Measurements from ENCODE around the gene HMG20A. TPM values are rescaled to one million over a fixed set of nuclear protein-coding genes. Genes with fewer than 3 reads are reported as not detected.
"Not testable (repeated sequence)": the region's sequence is repeated elsewhere in the genome, so short reads cannot be mapped to it uniquely, and the experiment has no call there.

Gene HMG20A
- total RNA-seq, 2 donors from 2014 or later: 49.8 to 58.2 TPM

DNA sequence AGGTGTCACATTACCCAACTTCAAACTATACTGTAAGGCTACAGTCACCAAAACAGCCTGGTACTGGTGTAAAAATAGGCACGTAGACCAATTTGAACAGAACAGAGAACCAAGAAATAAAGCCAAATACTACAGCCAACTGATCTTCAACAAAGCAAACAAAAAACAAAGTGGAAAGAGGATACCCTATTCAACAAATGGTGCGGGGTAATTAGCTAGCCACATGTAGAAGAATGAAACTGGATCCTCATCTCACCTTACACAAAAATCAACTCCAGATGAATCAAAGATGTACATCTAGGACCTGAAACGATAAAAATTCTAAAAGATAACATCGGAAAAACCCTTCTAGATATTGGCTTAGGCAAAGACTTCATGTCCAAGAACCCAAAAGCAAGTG lies 13.8 kb upstream of the HMG20A start:
- no peaks in the 10 kb centered on the region for H3K36me3 ChIP-seq (ENCODE audit: control insufficient read depth, insufficient read depth, low read length)
- TF ChIP-seq, protein P1, sequence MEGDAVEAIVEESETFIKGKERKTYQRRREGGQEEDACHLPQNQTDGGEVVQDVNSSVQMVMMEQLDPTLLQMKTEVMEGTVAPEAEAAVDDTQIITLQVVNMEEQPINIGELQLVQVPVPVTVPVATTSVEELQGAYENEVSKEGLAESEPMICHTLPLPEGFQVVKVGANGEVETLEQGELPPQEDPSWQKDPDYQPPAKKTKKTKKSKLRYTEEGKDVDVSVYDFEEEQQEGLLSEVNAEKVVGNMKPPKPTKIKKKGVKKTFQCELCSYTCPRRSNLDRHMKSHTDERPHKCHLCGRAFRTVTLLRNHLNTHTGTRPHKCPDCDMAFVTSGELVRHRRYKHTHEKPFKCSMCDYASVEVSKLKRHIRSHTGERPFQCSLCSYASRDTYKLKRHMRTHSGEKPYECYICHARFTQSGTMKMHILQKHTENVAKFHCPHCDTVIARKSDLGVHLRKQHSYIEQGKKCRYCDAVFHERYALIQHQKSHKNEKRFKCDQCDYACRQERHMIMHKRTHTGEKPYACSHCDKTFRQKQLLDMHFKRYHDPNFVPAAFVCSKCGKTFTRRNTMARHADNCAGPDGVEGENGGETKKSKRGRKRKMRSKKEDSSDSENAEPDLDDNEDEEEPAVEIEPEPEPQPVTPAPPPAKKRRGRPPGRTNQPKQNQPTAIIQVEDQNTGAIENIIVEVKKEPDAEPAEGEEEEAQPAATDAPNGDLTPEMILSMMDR (conservative IDR thresholded peaks at IDR 0.05): no peak
- Mint-ChIP-seq H3K36me3 (ENCODE audit: low read depth) (no peaks in the 10 kb centered on the region), H3K27me3 (ENCODE audit: insufficient read depth) (no peaks in the 10 kb centered on the region), H3K9me3 (peaks cover 9% of the 10 kb centered on the region), H3K4me3 (no peak overlapping the region), H3K4me1 (peaks cover 4% of the 10 kb centered on the region), H3K27ac (no peak overlapping the region)
- H3K4me1 ChIP-seq (ENCODE audit: control insufficient read depth, insufficient read depth, low read length): no peaks in the 10 kb centered on the region
- H3K9ac ChIP-seq (ENCODE audit: extremely low read depth, low read length, poor library complexity, severe bottlenecking): no peak overlapping the region
- no peaks in the 10 kb centered on the region for H3K27me3 ChIP-seq (ENCODE audit: control insufficient read depth, insufficient read depth, low read length, poor library complexity, severe bottlenecking)
- 95 to 96% methylated on average over 4 of the region's 4 CpGs for WGBS, 2 experiments (ENCODE audit: insufficient coverage in 1 of 2, insufficient read length in 1 of 2)
- DNase-seq: no peak
- no peak overlapping the region for H3K27ac ChIP-seq (ENCODE audit: low read depth, low read length)
- no peaks in the 10 kb centered on the region for H3K9me3 ChIP-seq (ENCODE audit: control insufficient read depth, low read length)
- no peak overlapping the region for H3K4me3 ChIP-seq (ENCODE audit: low read length)

DNA sequence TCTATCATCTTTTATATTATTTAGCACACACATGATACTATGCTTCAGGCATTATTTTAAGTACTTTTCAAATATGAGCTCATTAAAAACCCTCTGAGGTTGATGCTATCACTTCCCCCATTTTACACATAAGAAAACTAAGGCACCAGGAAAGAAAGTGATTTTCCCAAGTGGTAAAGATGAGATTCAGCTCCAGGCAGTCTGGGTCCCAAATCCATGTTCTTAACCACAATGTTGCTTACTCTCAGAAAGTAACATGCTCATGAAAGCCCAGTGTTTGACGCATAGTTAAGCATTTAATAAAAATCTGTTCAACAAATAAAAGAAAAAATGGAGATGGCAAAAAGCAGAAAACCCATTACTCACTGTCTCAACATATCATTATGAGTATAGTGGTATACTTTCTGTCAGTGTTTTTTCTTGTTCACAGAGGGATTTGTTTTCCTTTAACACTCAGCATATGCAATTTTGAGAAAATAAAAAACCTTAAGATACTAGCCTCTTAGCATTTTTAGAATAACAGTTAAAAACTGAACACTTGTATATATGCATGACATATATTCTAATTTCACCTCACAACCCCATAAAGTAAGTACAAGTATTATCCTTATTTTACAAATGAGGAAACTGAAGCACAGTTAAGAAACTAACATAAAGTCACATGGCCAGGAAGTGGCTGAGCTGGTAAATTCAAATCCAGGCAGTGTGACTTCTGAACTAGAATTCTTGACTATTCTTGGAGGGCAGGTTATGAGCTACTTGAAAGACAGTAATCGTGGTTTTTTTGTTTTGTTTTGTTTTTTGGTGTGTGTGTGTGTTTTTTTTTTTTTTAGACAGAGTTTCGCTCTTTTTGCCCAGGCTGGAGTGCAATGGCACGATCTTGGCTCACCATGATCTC lies 11.2 kb upstream of the HMG20A start:
- H3K36me3 ChIP-seq (ENCODE audit: control insufficient read depth, insufficient read depth, low read length): no peaks in the 10 kb centered on the region
- no peaks in the 10 kb centered on the region for H3K9me3 ChIP-seq (ENCODE audit: control insufficient read depth, low read length)
- H3K27ac Mint-ChIP-seq: no peak overlapping the region
- H3K4me1 ChIP-seq (ENCODE audit: control insufficient read depth, insufficient read depth, low read length): no peaks in the 10 kb centered on the region
- DNase-seq: no peak
- TF ChIP-seq, protein P1 (conservative IDR thresholded peaks at IDR 0.05): no peak
- no peak overlapping the region for H3K27ac ChIP-seq (ENCODE audit: low read depth, low read length)
- no peak overlapping the region for H3K4me3 ChIP-seq (ENCODE audit: low read length)
- WGBS, 2 experiments (ENCODE audit: insufficient coverage in 1 of 2, insufficient read length in 1 of 2): 93% methylated on average over 3 to 4 of the region's 4 CpGs
- no peak overlapping the region for H3K4me3 Mint-ChIP-seq
- no peak overlapping the region for H3K9ac ChIP-seq (ENCODE audit: extremely low read depth, low read length, poor library complexity, severe bottlenecking)
- peaks cover 9% of the 10 kb centered on the region for H3K9me3 Mint-ChIP-seq
- no peaks in the 10 kb centered on the region for H3K27me3 Mint-ChIP-seq (ENCODE audit: insufficient read depth)
- peaks cover 3% of the 10 kb centered on the region for H3K4me1 Mint-ChIP-seq
- no peaks in the 10 kb centered on the region for H3K27me3 ChIP-seq (ENCODE audit: control insufficient read depth, insufficient read depth, low read length, poor library complexity, severe bottlenecking)
- no peaks in the 10 kb centered on the region for H3K36me3 Mint-ChIP-seq (ENCODE audit: low read depth)

DNA sequence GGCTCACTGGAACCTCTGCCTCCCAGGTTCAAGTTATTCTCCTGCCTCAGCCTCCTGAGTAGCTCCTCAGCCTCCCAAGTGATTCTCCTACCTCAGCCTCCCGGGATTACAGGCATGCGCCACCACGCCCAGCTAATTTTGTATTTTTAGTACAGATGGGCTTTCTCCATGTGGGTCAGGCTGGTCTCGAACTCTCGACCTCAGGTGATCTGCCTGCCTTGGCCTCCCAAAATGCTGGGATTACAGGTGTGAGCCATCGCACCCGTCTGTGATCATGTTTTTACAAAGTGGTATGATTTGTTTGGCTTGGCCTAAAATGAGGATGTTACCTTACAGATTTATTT lies 10.6 kb upstream of the HMG20A start:
- H3K36me3 Mint-ChIP-seq (ENCODE audit: low read depth); H3K27me3 Mint-ChIP-seq (ENCODE audit: insufficient read depth); H3K36me3 ChIP-seq (ENCODE audit: control insufficient read depth, insufficient read depth, low read length); H3K9me3 Mint-ChIP-seq; DNase-seq; H3K27me3 ChIP-seq (ENCODE audit: control insufficient read depth, insufficient read depth, low read length, poor library complexity, severe bottlenecking); H3K9ac ChIP-seq (ENCODE audit: extremely low read depth, low read length, poor library complexity, severe bottlenecking); H3K27ac Mint-ChIP-seq; H3K4me1 ChIP-seq (ENCODE audit: control insufficient read depth, insufficient read depth, low read length); H3K4me1 Mint-ChIP-seq; H3K4me3 ChIP-seq (ENCODE audit: low read length); H3K9me3 ChIP-seq (ENCODE audit: control insufficient read depth, low read length); H3K4me3 Mint-ChIP-seq; H3K27ac ChIP-seq (ENCODE audit: low read depth, low read length): not testable (repeated sequence)
- 90 to 95% methylated on average over 5 to 7 of the region's 7 CpGs for WGBS, 2 experiments (ENCODE audit: insufficient coverage in 1 of 2, insufficient read length in 1 of 2)
